ENCODE measurements around the gene STPG2.

The STPG2 gene

GRCh38 chr4:97759785-97760184, 383.5 kb downstream of the STPG2 start:
- Histone ChIP-seq H3K9me2 (replicated peaks; ENCODE audit: insufficient read depth, low read length) (no peaks in the 10 kb centered on the region), H2AFZ (ENCODE audit: low read length) (no peak overlapping the region), H3F3A (ENCODE audit: insufficient read depth, low read length) (no peaks in the 10 kb centered on the region), H3K4me2 (ENCODE audit: low read depth, low read length) (no peak overlapping the region), H3K9me3 (replicated peaks; ENCODE audit: insufficient read depth, low read length) (no peaks in the 10 kb centered on the region), H3K9ac (ENCODE audit: low read length) (no peak overlapping the region), H3K4me3 (ENCODE audit: low read length) (no peak overlapping the region), H3K79me2 (ENCODE audit: low read length) (no peaks in the 10 kb centered on the region), H3K27me3 (replicated peaks; ENCODE audit: insufficient read depth, low read length) (no peaks in the 10 kb centered on the region), H3K36me3 (replicated peaks; ENCODE audit: insufficient read depth, low read length) (no peaks in the 10 kb centered on the region), H4K20me1 (ENCODE audit: insufficient read depth, low read length) (no peaks in the 10 kb centered on the region), H3K27ac (ENCODE audit: low read length) (no peak overlapping the region), H3K4me1 (ENCODE audit: low read length) (no peaks in the 10 kb centered on the region)
- no peak for DNase-seq
- no peak for TF ChIP-seq EZH2 (optimal IDR thresholded peaks at IDR 0.05; ENCODE audit: low read depth, low read length)
- no peak for TF ChIP-seq EZH2phosphoT487 (IDR thresholded peaks at IDR 0.05; ENCODE audit: low read length)
- TF ChIP-seq, protein P1, sequence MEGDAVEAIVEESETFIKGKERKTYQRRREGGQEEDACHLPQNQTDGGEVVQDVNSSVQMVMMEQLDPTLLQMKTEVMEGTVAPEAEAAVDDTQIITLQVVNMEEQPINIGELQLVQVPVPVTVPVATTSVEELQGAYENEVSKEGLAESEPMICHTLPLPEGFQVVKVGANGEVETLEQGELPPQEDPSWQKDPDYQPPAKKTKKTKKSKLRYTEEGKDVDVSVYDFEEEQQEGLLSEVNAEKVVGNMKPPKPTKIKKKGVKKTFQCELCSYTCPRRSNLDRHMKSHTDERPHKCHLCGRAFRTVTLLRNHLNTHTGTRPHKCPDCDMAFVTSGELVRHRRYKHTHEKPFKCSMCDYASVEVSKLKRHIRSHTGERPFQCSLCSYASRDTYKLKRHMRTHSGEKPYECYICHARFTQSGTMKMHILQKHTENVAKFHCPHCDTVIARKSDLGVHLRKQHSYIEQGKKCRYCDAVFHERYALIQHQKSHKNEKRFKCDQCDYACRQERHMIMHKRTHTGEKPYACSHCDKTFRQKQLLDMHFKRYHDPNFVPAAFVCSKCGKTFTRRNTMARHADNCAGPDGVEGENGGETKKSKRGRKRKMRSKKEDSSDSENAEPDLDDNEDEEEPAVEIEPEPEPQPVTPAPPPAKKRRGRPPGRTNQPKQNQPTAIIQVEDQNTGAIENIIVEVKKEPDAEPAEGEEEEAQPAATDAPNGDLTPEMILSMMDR (IDR thresholded peaks at IDR 0.05; ENCODE audit: low read length) = no peak

DNA sequence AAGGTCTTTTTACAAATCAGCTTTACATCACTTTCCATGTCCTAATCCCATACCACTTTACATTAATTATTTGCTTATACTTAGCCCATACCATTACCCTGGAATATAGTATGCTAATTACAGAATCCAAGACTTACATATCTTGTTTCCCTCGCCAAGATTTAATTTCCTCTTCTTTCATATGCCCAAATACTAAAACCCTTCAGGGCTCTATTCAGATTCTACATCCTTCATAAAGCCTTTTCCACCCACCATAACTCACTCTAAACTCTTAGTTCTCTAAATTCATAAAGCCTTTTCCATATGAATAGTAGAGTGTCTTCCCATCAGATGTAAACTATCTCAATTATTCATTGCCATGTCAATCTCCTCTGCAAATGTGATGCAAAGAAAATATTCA, 390.7 kb downstream of the STPG2 start:
- no peaks in the 10 kb centered on the region for H3K36me3 ChIP-seq (replicated peaks; ENCODE audit: insufficient read depth, low read length)
- H3K27me3 ChIP-seq (replicated peaks; ENCODE audit: insufficient read depth, low read length) = no peaks in the 10 kb centered on the region
- H4K20me1 ChIP-seq (ENCODE audit: insufficient read depth, low read length) = no peaks in the 10 kb centered on the region

DNA sequence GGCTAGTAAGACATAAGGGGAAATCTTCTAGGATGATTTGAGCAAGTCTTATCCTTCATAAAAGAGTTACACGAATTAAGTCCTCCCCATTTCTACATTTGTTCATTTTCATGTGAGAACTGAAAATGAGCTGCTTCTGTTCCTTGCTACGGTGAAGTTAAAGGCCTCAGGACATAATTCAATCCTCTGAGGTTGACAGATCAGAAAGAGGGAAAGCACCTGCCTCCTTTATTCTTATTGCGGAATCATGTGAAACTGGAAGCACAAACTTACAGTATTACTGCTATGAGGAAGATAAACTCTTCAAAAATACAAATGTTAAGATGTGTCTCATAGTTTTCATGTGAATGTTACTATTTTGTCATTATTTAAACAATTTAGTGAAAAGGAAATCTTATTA, 395.3 kb downstream of the STPG2 start:
- H2AFZ ChIP-seq (ENCODE audit: low read length) = no peak overlapping the region
- no peaks in the 10 kb centered on the region for H3K4me1 ChIP-seq (ENCODE audit: low read length)
- no peaks in the 10 kb centered on the region for H3K9me2 ChIP-seq (replicated peaks; ENCODE audit: insufficient read depth, low read length)
- H3F3A ChIP-seq (ENCODE audit: insufficient read depth, low read length) = no peaks in the 10 kb centered on the region
- H3K27ac ChIP-seq (ENCODE audit: low read length) = no peak overlapping the region
- H3K4me2 ChIP-seq (ENCODE audit: low read depth, low read length) = no peak overlapping the region
- no peaks in the 10 kb centered on the region for H3K27me3 ChIP-seq (replicated peaks; ENCODE audit: insufficient read depth, low read length)
- no peak overlapping the region for H3K4me3 ChIP-seq (ENCODE audit: low read length)
- no peaks in the 10 kb centered on the region for H3K9me3 ChIP-seq (replicated peaks; ENCODE audit: insufficient read depth, low read length)
- no peaks in the 10 kb centered on the region for H3K79me2 ChIP-seq (ENCODE audit: low read length)
- H3K36me3 ChIP-seq (replicated peaks; ENCODE audit: insufficient read depth, low read length) = no peaks in the 10 kb centered on the region
- no peak overlapping the region for H3K9ac ChIP-seq (ENCODE audit: low read length)
- no peak for TF ChIP-seq EZH2phosphoT487 (IDR thresholded peaks at IDR 0.05; ENCODE audit: low read length)
- TF ChIP-seq, protein P1 (IDR thresholded peaks at IDR 0.05; ENCODE audit: low read length) = no peak
- H4K20me1 ChIP-seq (ENCODE audit: insufficient read depth, low read length) = no peaks in the 10 kb centered on the region
- DNase-seq = no peak

More for the DNA sequence above, 390.7 kb downstream of the STPG2 start:
- H3K27ac ChIP-seq (ENCODE audit: low read length) = no peak overlapping the region
- H3K9me3 ChIP-seq (replicated peaks; ENCODE audit: insufficient read depth, low read length) = no peaks in the 10 kb centered on the region
- no peak overlapping the region for H3K9ac ChIP-seq (ENCODE audit: low read length)
- H3K79me2 ChIP-seq (ENCODE audit: low read length) = no peaks in the 10 kb centered on the region
- TF ChIP-seq EZH2phosphoT487 (IDR thresholded peaks at IDR 0.05; ENCODE audit: low read length) = no peak
- H3F3A ChIP-seq (ENCODE audit: insufficient read depth, low read length) = no peaks in the 10 kb centered on the region
- H3K4me1 ChIP-seq (ENCODE audit: low read length) = no peaks in the 10 kb centered on the region
- H3K9me2 ChIP-seq (replicated peaks; ENCODE audit: insufficient read depth, low read length) = no peaks in the 10 kb centered on the region
- H2AFZ ChIP-seq (ENCODE audit: low read length) = no peak overlapping the region
- no peak overlapping the region for H3K4me2 ChIP-seq (ENCODE audit: low read depth, low read length)
- DNase-seq = no peak
- no peak overlapping the region for H3K4me3 ChIP-seq (ENCODE audit: low read length)

DNA sequence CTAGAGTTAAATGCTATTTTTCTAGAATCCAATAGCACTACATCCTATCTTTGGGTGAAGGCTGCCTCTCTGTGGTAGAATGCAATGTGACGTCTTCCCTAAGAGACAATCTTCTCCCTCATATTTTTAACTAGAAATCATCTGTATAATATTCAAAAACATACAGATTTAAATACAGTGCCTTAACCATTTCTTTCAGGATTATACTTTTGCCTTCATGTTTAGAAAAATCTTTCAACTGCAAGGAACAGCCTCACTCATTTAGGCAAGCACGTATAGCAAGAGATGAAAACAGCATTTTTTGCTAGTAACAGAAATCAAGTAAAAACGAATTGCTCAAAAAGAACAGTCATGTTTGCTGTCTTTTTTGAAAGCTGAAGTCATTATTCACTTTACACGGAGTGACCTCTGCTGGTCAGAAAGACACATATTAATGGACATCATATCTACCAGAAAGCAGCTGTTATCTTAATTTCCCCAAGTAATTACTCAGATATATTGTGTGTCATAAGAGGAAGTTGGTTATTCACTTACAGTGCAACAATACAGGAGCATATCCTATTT, 422.3 kb downstream of the STPG2 start:
- no peak overlapping the region for H3K4me2 ChIP-seq (ENCODE audit: low read depth, low read length)
- H3K9me3 ChIP-seq (replicated peaks; ENCODE audit: insufficient read depth, low read length) = no peaks in the 10 kb centered on the region
- H3K27me3 ChIP-seq (replicated peaks; ENCODE audit: insufficient read depth, low read length) = no peaks in the 10 kb centered on the region
- H3K27ac ChIP-seq (ENCODE audit: low read length) = no peak overlapping the region
- H3K9ac ChIP-seq (ENCODE audit: low read length) = no peak overlapping the region
- H3K36me3 ChIP-seq (replicated peaks; ENCODE audit: insufficient read depth, low read length) = no peaks in the 10 kb centered on the region
- no peak overlapping the region for H3K4me3 ChIP-seq (ENCODE audit: low read length)
- no peak overlapping the region for H2AFZ ChIP-seq (ENCODE audit: low read length)
- no peaks in the 10 kb centered on the region for H3K4me1 ChIP-seq (ENCODE audit: low read length)
- DNase-seq = peak; percentile 15
- no peaks in the 10 kb centered on the region for H3F3A ChIP-seq (ENCODE audit: insufficient read depth, low read length)
- no peaks in the 10 kb centered on the region for H3K9me2 ChIP-seq (replicated peaks; ENCODE audit: insufficient read depth, low read length)
- H3K79me2 ChIP-seq (ENCODE audit: low read length) = no peaks in the 10 kb centered on the region
- H4K20me1 ChIP-seq (ENCODE audit: insufficient read depth, low read length) = no peaks in the 10 kb centered on the region
- TF ChIP-seq, protein P1 (IDR thresholded peaks at IDR 0.05; ENCODE audit: low read length) = peak; percentile 35
- TF ChIP-seq EZH2 (optimal IDR thresholded peaks at IDR 0.05; ENCODE audit: low read depth, low read length) (no peak), EZH2phosphoT487 (IDR thresholded peaks at IDR 0.05; ENCODE audit: low read length) (no peak)
